ENCODE data around the gene ZNF664. TPM values are rescaled to one million over a fixed set of nuclear protein-coding genes. Genes with fewer than 3 reads are reported as not detected.

Gene ZNF664
- total RNA-seq, 1 donor from 2014 or later = 134 TPM

GRCh38 chr12:124015494-124016461 lies 42.8 kb downstream of the ZNF664 start:
- Mint-ChIP-seq H3K4me3 (ENCODE audit: unreplicated experiment) (no peak overlapping the region), H3K36me3 (ENCODE audit: unreplicated experiment) (peaks cover 43% of the 10 kb centered on the region), H3K27ac (ENCODE audit: unreplicated experiment) (no peak overlapping the region), H3K9me3 (ENCODE audit: unreplicated experiment) (no peaks in the 10 kb centered on the region), H3K27me3 (ENCODE audit: unreplicated experiment) (no peaks in the 10 kb centered on the region), H3K4me1 (ENCODE audit: unreplicated experiment) (peaks cover 14% of the 10 kb centered on the region)
- DNase-seq (ENCODE audit: extremely low spot score, unreplicated experiment) = no peak
- TF ChIP-seq CTCF (IDR thresholded peaks at IDR 0.05) = no peak

GRCh38 chr12:124017064-124017463 lies 44.0 kb downstream of the ZNF664 start:
- Mint-ChIP-seq H3K27me3 (ENCODE audit: unreplicated experiment) (no peaks in the 10 kb centered on the region), H3K36me3 (ENCODE audit: unreplicated experiment) (peaks cover 30% of the 10 kb centered on the region), H3K27ac (ENCODE audit: unreplicated experiment) (no peak overlapping the region), H3K4me3 (ENCODE audit: unreplicated experiment) (no peak overlapping the region), H3K4me1 (ENCODE audit: unreplicated experiment) (peaks cover 23% of the 10 kb centered on the region), H3K9me3 (ENCODE audit: unreplicated experiment) (no peaks in the 10 kb centered on the region)
- no peak for DNase-seq (ENCODE audit: extremely low spot score, unreplicated experiment)
- no peak for TF ChIP-seq CTCF (IDR thresholded peaks at IDR 0.05)

GRCh38 chr12:124018539-124018938 lies 45.5 kb downstream of the ZNF664 start:
- peaks cover 32% of the 10 kb centered on the region for H3K4me1 Mint-ChIP-seq (ENCODE audit: unreplicated experiment)
- DNase-seq (ENCODE audit: extremely low spot score, unreplicated experiment) = no peak
- no peak for TF ChIP-seq CTCF (IDR thresholded peaks at IDR 0.05)
- peaks cover 16% of the 10 kb centered on the region for H3K36me3 Mint-ChIP-seq (ENCODE audit: unreplicated experiment)
- no peaks in the 10 kb centered on the region for H3K9me3 Mint-ChIP-seq (ENCODE audit: unreplicated experiment)
- H3K27ac Mint-ChIP-seq (ENCODE audit: unreplicated experiment) = no peak overlapping the region
- H3K4me3 Mint-ChIP-seq (ENCODE audit: unreplicated experiment) = no peak overlapping the region
- H3K27me3 Mint-ChIP-seq (ENCODE audit: unreplicated experiment) = no peaks in the 10 kb centered on the region

GRCh38 chr12:124019115-124019514 lies 46.1 kb downstream of the ZNF664 start:
- Mint-ChIP-seq H3K27me3 (ENCODE audit: unreplicated experiment) (no peaks in the 10 kb centered on the region), H3K4me3 (ENCODE audit: unreplicated experiment) (no peak overlapping the region), H3K36me3 (ENCODE audit: unreplicated experiment) (peaks cover 12% of the 10 kb centered on the region), H3K9me3 (ENCODE audit: unreplicated experiment) (no peaks in the 10 kb centered on the region), H3K4me1 (ENCODE audit: unreplicated experiment) (peaks cover 38% of the 10 kb centered on the region), H3K27ac (ENCODE audit: unreplicated experiment) (no peak overlapping the region)
- TF ChIP-seq CTCF (IDR thresholded peaks at IDR 0.05) = no peak
- no peak for DNase-seq (ENCODE audit: extremely low spot score, unreplicated experiment)

GRCh38 chr12:124020514-124020949 lies 47.5 kb downstream of the ZNF664 start:
- no peak for DNase-seq (ENCODE audit: extremely low spot score, unreplicated experiment)
- H3K27me3 Mint-ChIP-seq (ENCODE audit: unreplicated experiment) = no peaks in the 10 kb centered on the region
- H3K27ac Mint-ChIP-seq (ENCODE audit: unreplicated experiment) = peak overlapping the region; percentile 61
- no peak for TF ChIP-seq CTCF (IDR thresholded peaks at IDR 0.05)
- H3K9me3 Mint-ChIP-seq (ENCODE audit: unreplicated experiment) = no peaks in the 10 kb centered on the region
- H3K36me3 Mint-ChIP-seq (ENCODE audit: unreplicated experiment) = peaks cover under 1% of the 10 kb centered on the region
- H3K4me3 Mint-ChIP-seq (ENCODE audit: unreplicated experiment) = no peak overlapping the region
- peaks cover 52% of the 10 kb centered on the region for H3K4me1 Mint-ChIP-seq (ENCODE audit: unreplicated experiment)

Measured in osteocyte (in vitro differentiated cells).